GM12891 (cell line): Measurements from ENCODE around the gene BACH2.

Experiments used
- POLR2A ChIP-seq: IDR thresholded peaks from 2 replicates; pipeline ENCODE4 v1.6.1; 2011; ENCODE audit warnings: low read depth, low read length, control low read depth
- POLR2AphosphoS5 ChIP-seq: IDR thresholded peaks from 2 replicates; pipeline ENCODE4 v1.6.1; 2011; ENCODE audit warnings: low read depth, low read length, control low read depth
- SPI1 ChIP-seq: IDR thresholded peaks from 2 replicates; pipeline ENCODE4 v1.6.1; 2011; ENCODE audit warnings: low read depth, low read length, control low read depth

DNA sequence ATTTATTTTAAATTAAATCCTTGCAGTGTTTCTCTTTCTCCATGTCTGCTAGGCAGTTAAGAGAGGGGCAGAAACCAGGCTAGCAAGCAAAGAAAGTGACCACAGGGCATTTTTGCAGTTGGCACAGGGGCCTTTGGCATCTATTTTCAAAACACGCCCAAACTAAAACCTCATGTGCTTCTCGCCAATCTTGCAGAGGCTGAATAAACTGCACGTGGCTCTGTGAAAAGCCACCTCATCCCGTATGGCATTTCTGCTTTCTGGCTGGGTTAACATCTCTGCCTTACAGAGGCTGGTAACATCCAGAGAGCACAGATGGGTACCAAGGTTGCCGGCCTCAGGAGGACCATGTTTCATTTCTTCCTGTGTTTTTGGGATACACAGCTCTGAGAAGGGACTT lies 347.8 kb downstream of the BACH2 start:
- TF ChIP-seq POLR2AphosphoS5 (no peak), POLR2A (no peak), SPI1 (no peak)
